GM15510 (cell line): ENCODE measurements around the gene ZNF175.

ENCODE experiments used
- POLR2A ChIP-seq: IDR thresholded peaks from 3 replicates; pipeline ENCODE4 v1.6.1; 2011; ENCODE audit warnings: borderline replicate concordance; ENCODE audit not compliant: insufficient read length; ENCODE audit errors: extremely low read depth

The ZNF175 gene

GRCh38 chr19:51567583-51567982, 3.5 kb upstream of the ZNF175 start:
- no peak for TF ChIP-seq POLR2A

GRCh38 chr19:51568456-51568855, 2.6 kb upstream of the ZNF175 start:
- TF ChIP-seq POLR2A = no peak

GRCh38 chr19:51571599-51571998, 516 bp downstream of the ZNF175 start:
- no peak for TF ChIP-seq POLR2A

- TF ChIP-seq POLR2A = no peak
Observed at GRCh38 chr19:51572410-51572809, 1.3 kb downstream of the ZNF175 start.

GRCh38 chr19:51572908-51573307, 1.8 kb downstream of the ZNF175 start:
- TF ChIP-seq POLR2A = no peak

GRCh38 chr19:51573331-51573730, 2.2 kb downstream of the ZNF175 start:
- no peak for TF ChIP-seq POLR2A

GRCh38 chr19:51576850-51577249, 5.8 kb downstream of the ZNF175 start:
- TF ChIP-seq POLR2A = no peak

GRCh38 chr19:51586103-51586728, 15.1 kb downstream of the ZNF175 start:
- TF ChIP-seq POLR2A = no peak

GRCh38 chr19:51586799-51587198, 15.7 kb downstream of the ZNF175 start:
- no peak for TF ChIP-seq POLR2A

- no peak for TF ChIP-seq POLR2A
Observed at GRCh38 chr19:51587264-51588191, 16.4 kb downstream of the ZNF175 start.

- no peak for TF ChIP-seq POLR2A
Observed at GRCh38 chr19:51589511-51589910, 18.4 kb downstream of the ZNF175 start.

- TF ChIP-seq POLR2A = no peak
Observed at GRCh38 chr19:51590441-51590840, 19.4 kb downstream of the ZNF175 start.

- TF ChIP-seq POLR2A = no peak
Observed at GRCh38 chr19:51592521-51592920, 21.4 kb downstream of the ZNF175 start.

GRCh38 chr19:51593138-51593890, 22.2 kb downstream of the ZNF175 start:
- no peak for TF ChIP-seq POLR2A
